ENCODE measurements around the gene DYSF.

The DYSF gene

DNA sequence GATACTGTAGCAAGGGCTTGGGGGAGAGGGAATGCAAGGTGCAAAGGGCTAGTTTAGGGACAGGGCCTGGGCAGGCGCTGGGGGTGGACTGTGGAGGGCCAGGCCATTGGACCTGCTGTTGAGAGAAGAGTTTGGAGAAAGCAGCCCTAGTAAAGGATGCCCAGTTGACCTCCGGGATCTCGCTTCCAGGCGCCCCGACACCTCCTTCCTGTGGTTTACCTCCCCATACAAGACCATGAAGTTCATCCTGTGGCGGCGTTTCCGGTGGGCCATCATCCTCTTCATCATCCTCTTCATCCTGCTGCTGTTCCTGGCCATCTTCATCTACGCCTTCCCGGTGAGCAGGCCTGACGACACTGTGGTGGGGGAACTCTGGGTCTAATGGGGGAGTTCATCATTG is 229.0 kb downstream of the DYSF start:
- DNase-seq: no peak

DNA sequence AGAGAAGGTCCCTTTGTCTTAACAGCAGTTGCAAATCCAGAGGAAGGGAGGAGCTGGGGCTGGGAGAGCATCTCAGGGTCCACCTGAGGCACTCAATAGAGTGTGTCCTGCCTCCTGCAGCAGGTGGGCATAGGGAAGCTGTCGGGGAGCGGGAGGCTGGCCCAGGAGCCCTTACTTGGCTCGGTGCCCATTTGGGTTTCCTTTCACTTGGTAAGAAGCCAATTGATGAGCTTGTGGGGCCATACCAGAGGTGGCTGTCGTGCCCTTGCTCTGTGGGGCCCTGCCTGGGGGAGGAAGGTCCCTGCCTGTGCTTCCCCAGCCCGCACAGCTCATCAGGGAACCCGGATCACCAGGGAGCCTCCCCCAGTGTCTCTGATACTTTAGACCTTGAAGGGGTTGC is 229.7 kb downstream of the DYSF start:
- DNase-seq: no peak

DNA sequence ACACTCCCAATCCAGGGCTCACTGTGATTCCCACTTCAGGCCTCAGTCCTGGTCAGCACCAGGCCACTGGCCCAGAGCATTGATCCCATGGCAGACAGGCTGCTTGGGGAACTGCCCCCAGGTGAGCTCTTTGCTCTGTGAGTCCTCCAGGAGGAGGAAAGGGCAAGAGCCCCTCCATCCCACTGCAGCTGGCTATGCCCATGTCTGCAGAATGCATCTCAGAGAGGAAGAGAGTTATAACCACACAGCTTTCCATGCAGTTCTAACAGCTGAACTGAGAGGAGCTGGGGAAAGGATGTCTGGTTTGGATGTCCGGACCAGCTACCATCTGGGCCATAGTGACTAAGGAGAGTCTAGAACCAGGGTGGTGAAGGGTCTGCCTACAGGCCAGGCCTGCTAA is 230.3 kb downstream of the DYSF start:
- no peak for DNase-seq

DNA sequence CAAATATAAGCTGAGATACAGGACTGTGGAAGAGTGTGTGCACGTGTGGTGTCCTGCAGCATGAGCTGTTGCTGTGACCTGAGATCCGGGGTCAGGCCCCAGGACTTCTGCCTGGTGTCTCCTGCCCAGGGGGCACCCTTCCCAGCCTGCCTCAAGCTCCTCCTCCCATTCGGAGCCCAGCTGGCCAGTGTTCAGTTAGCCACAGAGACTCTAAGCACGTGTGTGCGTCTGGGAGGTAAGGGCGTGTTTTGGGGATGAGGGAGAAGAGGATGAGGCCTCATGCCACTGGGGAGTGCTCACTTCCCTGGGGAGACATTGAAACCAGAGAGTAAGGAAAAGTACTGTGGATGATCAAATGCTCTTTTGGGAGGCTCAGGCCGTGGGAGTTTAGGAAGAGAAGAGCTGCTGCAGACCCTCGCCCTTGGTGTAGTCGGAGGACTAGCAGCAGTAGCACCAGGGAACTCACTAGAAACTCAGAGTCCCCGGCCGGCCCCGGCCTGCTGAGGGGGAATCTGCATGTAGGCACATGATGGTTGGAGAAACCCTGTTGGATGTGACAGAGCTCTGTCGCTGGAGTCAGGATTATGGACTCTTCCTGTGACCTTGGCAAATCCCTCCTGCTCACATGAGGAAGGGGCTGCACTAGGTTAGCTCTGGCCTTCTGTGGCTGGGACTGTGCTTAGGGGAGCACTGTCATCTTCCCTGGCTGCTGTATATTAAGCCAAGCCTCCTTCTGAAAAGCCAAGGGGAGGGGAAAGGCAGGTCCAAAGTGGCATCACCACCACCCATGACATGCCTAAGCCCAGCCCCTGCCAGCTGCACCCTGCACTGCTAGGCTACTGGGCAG is 231.1 kb downstream of the DYSF start:
- DNase-seq: no peak

DNA sequence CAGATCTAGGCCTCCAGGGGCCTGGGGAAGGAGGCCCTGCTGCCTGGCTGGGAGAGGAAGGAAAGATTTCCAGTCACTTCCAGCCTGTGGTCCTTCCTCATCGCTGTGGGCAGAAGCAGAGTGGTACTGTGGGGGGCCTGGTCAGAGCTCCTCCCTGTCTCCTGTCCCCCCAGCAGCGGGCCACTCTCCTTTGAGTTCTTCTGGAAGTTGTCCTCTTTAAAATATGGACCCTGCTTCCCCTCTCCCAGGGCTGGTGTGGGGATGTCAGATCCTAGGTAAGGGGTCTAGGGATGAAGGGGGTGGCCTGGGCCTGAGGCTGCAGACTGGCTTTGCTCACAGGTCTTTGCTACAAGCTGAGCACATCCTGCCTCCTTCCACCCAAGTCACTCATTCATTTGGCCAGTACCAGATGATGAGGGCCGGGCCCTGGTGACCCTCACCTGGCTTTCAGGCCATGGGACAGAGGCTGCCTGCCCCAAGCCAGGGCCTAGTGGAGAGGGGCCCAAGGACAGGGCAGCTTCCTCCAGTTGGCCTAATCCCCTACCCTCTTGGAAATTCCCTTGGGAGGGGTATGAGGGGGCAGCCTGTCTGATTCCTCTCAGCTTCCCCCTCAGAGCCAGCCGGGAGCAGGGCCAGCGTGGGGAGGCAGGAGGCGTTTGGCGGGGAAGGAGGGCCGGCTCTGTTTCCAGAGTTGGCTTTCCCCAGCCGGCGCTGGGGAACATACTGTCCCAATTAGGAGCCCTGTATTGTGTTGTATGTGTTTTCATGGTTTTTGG is 231.9 kb downstream of the DYSF start:
- DNase-seq: no peak

DNA sequence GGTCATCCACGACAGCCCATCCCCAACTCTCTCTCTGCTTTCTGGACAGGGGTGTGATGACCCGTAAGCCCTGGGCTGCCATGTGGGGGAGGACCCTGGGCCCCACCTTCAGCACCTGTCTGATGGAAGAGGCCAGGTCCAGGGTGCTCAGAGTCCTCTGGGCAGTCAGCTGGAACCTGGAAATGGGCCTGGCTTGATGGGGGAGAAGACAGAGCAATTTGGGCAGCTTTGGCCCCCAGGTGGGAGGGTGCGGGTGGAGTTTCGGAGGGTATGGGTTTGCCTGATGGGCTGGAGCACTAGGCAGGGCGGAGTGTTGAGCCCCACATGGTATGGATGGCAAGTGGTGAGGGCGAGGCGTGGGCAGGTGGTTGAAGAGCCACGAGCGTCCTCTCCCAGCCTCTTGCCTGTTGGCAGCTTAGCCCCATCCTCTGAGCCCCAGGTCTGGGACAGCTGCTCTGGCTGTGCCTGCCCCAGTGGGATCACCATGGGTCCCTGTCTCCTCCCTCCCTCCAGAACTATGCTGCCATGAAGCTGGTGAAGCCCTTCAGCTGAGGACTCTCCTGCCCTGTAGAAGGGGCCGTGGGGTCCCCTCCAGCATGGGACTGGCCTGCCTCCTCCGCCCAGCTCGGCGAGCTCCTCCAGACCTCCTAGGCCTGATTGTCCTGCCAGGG is 232.7 kb downstream of the DYSF start:
- DNase-seq: no peak

DNA sequence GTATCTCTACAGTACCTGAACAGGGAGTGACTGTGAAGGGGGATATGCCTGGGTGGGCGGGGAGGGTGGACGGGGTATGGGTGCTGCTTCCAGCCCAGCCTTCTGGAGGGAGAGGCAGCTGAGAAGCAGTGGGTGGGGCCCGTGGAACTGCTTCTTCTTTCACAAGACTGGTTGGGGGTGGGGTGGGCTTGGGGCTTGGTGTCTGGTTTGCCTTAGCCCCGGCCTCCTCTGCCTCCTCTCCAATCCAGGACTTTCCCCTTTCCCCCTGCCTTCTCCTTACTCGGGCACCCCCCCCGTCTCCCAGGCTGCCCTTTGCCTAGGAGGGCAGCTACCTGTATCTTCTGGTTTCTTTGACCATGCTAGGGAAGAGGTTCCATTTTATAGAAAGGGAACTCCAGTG is 233.4 kb downstream of the DYSF start:
- DNase-seq: no peak

DNA sequence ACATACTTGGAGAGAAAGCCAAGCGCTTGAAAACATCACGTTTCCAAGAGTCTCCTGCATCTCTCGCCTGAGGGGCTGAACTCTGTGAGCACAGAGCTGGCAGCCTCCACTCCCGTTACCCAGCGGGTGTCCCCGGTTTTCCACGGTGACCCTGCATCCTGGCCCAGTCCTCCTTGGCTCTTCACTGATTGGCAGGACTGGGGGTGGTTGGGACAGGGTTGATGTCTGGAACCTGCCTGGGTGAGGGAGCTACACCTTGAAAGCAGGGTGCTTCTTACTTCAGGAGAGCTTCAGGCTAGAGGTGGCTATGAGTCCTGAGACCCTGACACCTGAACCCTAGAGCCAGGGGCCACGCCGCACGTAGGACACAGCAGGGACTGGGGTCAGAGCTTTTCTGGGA is 234.1 kb downstream of the DYSF start:
- no peak for DNase-seq

DNA sequence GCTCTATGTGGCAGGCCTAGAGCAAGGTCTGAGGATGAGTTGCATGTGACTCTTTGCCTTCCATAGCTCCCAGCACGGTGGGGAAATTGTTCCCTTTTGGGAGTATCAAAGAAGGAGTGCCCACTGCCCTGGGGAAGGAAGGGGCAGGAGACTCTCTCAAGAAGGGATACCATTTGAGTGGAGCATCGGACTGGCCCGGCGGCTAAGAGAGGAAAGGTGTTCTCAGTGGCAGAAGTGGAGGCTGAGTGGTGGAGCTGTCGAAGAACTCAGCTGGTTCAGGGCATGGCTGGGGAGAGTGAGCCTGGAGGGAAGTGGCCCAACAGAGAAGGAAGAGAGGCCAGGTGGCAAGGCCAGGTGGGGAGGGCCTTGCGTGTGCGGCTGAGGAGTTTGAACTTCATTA is 235.2 kb downstream of the DYSF start:
- DNase-seq: no peak

DNA sequence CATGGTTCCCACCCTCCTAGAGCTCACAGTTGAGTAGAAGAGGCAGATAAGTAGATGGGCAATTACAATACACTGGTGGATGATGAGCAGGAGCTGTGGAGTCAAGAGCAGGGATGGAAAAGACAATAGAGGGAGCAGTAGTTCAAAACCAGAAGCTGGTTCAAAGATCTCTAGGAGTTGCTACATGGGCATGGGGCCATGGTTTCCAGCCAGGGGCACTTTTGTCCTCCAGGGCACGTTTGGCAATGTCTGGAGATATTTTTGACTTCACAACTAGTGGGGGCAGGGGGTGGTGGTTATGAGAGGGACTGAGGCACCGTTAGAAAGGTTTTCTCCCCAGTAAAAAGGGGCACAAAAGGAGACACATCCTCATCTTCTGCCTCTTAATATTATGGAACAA is 236.0 kb downstream of the DYSF start:
- DNase-seq: no peak

DNA sequence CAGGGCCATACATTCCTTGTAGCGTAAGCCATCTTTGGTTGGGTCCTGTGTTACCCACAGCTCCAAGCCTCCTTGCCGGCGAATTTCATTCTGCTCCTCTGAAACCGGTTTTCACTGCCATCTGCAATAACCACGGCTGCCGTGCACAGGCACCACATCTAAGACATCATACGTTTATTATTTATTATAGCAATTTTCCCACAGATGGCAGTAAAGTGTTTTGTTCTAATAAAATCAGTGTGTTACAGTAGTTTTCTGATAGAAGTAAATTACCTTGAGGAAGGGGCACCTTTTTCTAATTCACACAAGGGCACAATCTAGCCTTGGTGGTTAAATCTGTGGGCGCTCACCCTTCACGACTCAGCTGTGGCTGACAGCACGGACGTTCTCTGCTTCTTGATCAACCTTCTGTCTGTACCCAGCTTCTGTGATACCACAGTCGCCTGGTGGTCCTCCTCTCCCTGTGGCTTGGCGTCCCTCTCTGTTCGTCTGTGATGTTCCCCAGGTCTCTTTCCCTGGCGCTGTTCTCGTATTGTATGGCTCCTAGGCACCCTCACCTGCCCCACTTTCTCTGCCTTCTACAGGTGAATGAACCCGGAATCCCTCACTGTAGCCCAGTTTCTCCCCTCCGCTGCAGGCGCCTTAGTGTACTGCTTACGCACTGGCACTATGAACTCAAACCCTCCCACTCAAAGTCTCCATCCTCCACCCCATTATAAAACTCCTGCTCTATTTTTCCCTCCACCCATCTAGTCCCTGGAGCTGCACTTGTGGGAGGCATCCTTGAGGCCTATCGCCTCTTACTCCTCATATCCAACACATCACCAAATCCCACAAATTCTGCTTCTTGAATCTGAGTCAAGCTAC is 236.8 kb downstream of the DYSF start:
- no peak for DNase-seq

DNA sequence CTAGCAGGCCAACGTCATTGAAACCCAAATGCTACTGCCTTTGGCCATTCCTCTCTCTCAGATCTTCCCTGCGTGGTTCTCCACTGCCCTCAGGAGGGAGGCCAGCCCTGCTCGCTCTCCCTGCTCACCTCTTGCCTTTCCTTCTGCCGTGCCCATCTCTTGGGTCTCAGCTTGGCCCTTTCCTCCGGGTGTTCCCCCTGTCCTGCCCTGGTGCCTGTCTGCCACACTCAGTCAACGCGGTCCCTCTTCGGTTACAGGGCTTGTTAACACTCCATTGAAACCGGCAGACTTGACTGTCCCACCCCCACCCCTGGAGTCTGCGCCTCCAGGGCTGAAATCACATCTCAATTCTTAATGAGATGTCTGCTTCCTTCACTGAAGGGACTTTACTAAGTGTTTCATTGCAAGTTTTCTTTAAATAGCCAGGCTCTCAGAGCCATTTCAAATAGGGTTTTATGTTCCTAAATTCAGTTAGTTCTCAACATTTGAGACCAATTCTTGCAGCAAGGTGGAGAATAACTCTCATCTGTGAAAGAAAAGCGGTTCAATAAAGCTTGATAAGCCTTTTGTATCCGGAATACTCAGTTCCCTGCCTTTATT is 237.6 kb downstream of the DYSF start:
- DNase-seq: no peak

DNA sequence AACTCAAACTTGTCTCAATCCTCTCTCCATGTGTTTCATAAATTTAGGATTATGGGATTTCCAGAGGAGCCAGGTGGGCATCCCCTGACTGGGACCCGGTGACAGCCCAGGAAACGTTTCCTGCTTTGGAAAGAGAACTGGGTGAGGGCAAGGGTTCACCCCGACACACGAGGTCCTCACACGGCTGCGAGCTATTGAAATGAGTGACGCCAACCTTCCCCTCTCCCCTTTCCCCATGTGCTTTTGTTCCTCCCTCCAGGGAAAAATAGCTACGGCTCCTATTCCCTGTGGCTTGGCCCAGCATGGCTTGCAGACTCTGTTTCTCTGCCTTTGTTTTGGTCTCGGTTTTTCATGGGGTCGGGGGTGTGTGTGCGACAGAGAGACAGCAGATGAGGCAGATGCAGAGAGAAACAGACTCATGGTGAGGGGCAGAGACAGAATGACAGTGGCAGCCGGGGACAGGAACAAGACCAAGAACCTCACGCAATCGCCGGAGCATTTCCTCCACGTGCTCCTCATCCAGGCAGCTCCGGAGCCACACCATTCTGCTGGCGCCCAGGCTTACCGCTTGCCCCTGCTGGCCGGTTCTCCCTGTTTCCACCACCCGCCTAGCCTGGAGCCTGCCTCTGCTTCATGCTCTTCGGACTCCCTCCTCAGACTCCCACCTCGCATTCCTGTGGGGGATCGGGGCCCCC is 238.5 kb downstream of the DYSF start:
- no peak for DNase-seq

DNA sequence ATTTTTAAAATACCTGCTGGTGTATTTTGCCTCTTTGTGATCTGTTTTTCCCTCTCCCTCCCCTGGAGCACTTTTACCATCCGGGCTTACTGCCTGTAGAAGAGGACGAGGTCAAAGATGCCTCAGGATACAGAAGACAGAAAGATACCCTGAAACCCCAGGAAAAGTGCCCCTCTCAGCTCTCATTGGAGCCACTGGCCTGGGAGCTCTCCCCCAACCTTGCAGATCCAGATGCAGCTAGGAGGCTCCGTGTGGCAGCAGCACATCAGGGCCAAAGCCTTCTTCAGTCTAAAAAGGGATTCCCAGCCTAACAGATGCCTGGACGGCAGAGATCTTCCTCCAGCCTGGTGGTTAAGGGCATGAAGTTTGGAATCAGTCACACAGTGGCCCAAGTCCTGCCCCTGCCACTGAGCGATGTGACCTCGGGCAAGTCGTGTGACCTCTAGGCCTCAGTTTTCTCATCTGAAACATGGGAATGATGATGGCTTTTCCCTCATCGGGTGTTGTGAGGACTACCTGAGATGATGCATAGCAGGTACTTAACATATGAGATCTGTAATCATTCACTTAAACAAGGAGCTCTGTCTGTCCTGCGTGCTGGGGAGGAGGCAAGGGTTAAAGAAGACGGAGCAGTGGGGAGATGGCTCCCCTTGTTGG is 239.4 kb downstream of the DYSF start:
- no peak for DNase-seq

DNA sequence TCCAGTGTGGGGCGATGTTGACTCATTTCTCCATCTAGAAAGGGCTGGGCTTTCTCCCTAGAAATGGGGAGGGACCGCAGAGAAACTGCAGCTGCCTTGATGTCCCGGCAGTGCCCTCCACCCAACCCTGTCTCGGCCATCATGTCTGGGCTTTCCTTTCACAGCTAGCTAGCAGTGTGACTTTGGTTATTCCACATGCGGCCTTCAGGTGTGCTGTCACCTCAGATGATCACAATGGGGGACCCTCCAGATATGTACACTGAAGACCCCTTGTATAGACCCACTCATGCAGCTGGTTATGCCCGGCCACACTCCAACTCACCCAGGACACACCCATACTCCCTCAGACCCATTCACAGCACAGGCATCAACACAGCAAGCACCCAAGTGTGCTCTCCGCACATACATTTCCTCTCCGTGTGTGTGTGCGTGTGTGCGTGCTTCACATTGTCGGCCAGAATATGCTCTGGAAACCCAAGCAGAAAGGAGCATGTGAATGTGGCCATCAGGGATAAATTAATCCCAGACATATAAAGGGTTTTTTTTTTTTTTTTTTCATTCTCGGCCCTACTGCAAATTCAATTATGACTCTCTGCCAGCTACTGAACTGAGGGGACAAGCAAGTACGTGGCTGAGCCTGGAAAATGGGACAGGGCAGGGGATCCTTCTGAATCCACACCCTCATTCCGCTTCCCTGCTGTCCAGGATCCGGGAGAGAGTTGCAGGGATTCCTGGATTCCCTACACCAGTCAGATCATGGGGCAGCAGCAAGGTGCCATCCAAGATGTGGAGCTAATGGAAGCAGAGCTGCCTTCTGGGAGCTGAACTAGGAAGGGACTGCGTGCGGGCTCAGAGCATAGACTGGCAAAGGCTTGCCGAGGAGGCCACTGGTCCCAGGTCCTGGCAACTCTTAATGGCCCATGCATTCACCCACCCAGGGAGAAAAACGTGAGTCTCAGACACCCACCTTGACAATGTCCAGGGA is 240.2 kb downstream of the DYSF start:
- DNase-seq: no peak

DNA sequence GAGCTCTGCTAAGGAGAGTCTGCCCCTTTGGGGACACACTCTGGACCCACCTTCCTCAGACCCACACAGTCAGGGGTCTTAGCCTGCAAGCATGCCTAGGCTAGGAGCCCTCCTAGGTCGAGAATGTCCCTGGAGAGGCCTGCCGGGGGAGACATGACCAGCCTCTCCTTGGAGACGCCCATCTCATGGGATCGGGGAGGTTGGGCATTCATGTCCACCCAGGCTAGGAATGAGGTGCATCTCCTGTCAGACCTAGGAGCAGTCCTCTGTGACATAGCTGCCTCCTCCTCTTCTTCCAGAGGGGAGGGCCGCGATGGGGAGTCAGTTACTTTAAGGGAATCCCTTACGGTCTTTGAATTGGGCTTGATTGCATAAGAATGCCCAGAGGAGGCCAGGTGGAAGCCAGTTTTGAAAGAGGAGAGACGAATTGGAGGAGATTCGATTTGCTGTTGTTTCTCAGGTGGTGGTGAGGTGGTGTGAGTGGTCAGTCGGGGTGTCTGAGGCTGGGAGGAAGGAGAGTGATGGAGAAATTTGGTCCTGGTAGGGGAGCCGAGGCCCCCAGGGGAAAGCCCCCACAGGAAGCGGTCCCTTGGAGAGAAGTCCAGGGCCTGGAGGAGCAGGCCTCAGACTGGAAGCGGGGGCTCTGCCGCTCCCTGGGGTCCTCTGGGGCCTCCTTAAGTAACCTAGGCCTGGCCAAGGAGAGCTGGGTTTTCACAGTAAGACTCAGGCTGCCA is 241.3 kb downstream of the DYSF start:
- no peak for DNase-seq

DNA sequence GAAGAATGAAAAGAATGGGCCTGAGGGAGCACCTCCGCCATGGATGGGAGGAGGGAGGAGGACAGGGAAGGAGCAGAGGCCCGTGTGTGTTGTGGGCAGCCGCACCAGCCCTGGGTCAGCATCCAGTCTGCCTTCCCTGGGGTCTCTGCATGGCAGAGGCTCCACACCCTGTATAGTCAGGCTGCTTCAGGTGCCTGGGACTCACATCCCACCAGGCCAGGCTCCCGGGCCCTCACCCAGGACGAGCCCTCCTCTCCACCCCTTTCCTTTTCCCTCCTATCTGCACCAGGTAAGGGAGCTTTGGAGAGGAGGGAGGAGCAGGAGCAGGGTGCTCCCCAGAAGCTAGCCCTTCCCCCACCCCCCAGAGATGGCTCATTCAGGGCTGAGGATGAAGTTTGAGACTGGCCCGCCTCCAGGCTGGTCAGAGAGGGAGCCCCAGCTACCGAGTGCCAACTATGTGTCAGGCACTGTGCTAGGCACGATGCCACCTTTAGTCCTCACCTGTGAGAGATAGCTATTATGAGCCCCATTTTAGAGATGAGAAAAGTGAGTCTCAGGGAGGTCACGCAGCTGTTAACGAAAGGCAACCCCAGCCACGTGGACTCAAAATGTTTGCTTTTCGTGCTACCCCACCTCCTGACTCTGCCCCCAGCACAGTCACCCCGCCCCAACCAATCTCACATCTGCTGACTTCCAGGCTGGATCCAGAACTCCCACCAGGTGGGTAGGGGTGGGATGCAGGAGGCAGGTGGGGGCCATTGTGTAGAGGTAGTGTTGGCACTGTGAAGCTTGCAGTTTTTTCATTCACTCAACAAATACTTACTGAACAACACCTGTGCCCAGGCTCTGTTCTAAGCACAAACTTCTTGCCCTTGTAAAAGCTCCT is 242.1 kb downstream of the DYSF start:
- DNase-seq: no peak

DNA sequence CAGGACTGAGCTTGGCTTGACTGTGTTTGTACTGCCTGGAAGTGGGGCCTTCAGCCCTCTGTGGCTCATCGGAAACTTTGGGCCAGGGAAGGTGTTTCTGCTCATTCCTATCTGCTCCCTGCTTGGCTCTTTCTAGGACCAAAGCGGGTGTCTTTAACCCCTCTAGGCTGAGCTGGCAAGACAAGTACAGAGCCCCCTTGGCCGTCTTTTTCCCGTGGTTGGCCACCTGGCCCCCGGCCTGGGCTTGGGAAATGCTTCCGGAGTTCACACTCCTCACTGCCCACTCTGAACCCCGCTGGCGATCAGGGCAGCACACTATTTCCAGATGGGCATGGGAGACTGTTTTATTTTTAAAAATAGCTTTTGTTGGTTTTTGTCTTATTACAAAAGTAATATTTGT is 243.0 kb downstream of the DYSF start:
- DNase-seq: no peak

Data from activated CD4-positive, alpha-beta T cell treated with anti-CD3 and anti-CD28 coated beads, Interleukin-2, amount 50 U/mL, for 48 hours (primary cell).